DMS 273 treated with DMSO at 0.1 percent for 48 hours (cell line): ENCODE results near the gene S100A1.
"Not testable (repeated sequence)": the region's sequence is repeated elsewhere in the genome, so short reads cannot be mapped to it uniquely, and the experiment has no call there.

Experiments used
- DNase-seq: peaks from one replicate; lab custom pipeline; 2025; lab: John Stamatoyannopoulos, UW

Gene S100A1

GRCh38 chr1:153658400-153659174, 30.4 kb downstream of the S100A1 start, which contains the start of gene SNAPIN:
SNAPIN (plus strand) TSS chr1:153658703; CDS start chr1:153658744, 41 bp downstream.
- peak; percentile 83 for DNase-seq

- no peak for DNase-seq
These were observed 30.9 kb downstream of the S100A1 start for GRCh38 chr1:153659175-153659534.

- DNase-seq = no peak
These were observed 31.4 kb downstream of the S100A1 start for GRCh38 chr1:153659656-153660055.

- DNase-seq = no peak
These were observed 33.0 kb downstream of the S100A1 start for GRCh38 chr1:153661111-153661708.

- no peak for DNase-seq
These were observed 34.0 kb downstream of the S100A1 start for GRCh38 chr1:153662269-153662668.

- no peak for DNase-seq
These were observed 35.0 kb downstream of the S100A1 start for GRCh38 chr1:153663211-153663610.

- DNase-seq = no peak
These were observed 39.2 kb downstream of the S100A1 start for GRCh38 chr1:153667439-153667838.

- not testable (repeated sequence) for DNase-seq
These were observed 40.4 kb downstream of the S100A1 start for GRCh38 chr1:153668672-153669071.

- DNase-seq = no peak
These were observed 41.4 kb downstream of the S100A1 start for GRCh38 chr1:153669606-153670005.

- no peak for DNase-seq
These were observed 42.1 kb downstream of the S100A1 start for GRCh38 chr1:153670257-153670858.

- peak; percentile 99 for DNase-seq
These were observed 42.8 kb downstream of the S100A1 start, which contains the start of gene ILF2 for GRCh38 chr1:153670859-153671627. ILF2 (minus strand) TSS chr1:153670993; CDS start chr1:153670922, 71 bp downstream.

GRCh38 chr1:153671628-153672353, 43.6 kb downstream of the S100A1 start:
- peak; percentile 82 for DNase-seq

GRCh38 chr1:153673511-153673910, 45.3 kb downstream of the S100A1 start:
- no peak for DNase-seq

GRCh38 chr1:153677718-153678518, 49.7 kb downstream of the S100A1 start:
- no peak for DNase-seq

GRCh38 chr1:153678519-153679336, 50.5 kb downstream of the S100A1 start, which contains the start of gene NPR1:
NPR1 (plus strand) TSS chr1:153678688; CDS start chr1:153679109, 421 bp downstream.
- no peak for DNase-seq

- DNase-seq = no peak
These were observed 51.3 kb downstream of the S100A1 start for GRCh38 chr1:153679337-153680119.

- no peak for DNase-seq
These were observed 51.8 kb downstream of the S100A1 start for GRCh38 chr1:153680120-153680403.
